T follicular helper cell (primary cell): ENCODE results near the gene MIB1.
"Not testable (repeated sequence)": the region's sequence is repeated elsewhere in the genome, so short reads cannot be mapped to it uniquely, and the experiment has no call there.

Source experiments
- DNase-seq: peaks from one replicate; pipeline ENCODE4 v3.0.0-alpha.2; 2020; ENCODE audit warnings: low read depth

The MIB1 gene

GRCh38 chr18:21743166-21743832 lies 2.7 kb downstream of the MIB1 start:
- no peak for DNase-seq

GRCh38 chr18:21745231-21745630 lies 4.6 kb downstream of the MIB1 start:
- no peak for DNase-seq

- no peak for DNase-seq
Observed at GRCh38 chr18:21747268-21747667, 6.7 kb downstream of the MIB1 start.

GRCh38 chr18:21747764-21748693 lies 7.4 kb downstream of the MIB1 start:
- no peak for DNase-seq

- DNase-seq: no peak
Observed at GRCh38 chr18:21757833-21758232, 17.2 kb downstream of the MIB1 start.

GRCh38 chr18:21759836-21760235 lies 19.2 kb downstream of the MIB1 start:
- no peak for DNase-seq

GRCh38 chr18:21760321-21760720 lies 19.7 kb downstream of the MIB1 start:
- DNase-seq: no peak

- no peak for DNase-seq
Observed at GRCh38 chr18:21761471-21762115, 21.0 kb downstream of the MIB1 start.

GRCh38 chr18:21762181-21762772 lies 21.7 kb downstream of the MIB1 start:
- DNase-seq: no peak

- no peak for DNase-seq
Observed at GRCh38 chr18:21763846-21764646, 23.5 kb downstream of the MIB1 start.

GRCh38 chr18:21769206-21769605 lies 28.6 kb downstream of the MIB1 start:
- no peak for DNase-seq

GRCh38 chr18:21774722-21775121 lies 34.1 kb downstream of the MIB1 start:
- DNase-seq: no peak

- no peak for DNase-seq
Observed at GRCh38 chr18:21777814-21778213, 37.2 kb downstream of the MIB1 start.

GRCh38 chr18:21786526-21786925 lies 45.9 kb downstream of the MIB1 start:
- no peak for DNase-seq

GRCh38 chr18:21796089-21796488 lies 55.5 kb downstream of the MIB1 start:
- DNase-seq: not testable (repeated sequence)

GRCh38 chr18:21798126-21798525 lies 57.5 kb downstream of the MIB1 start:
- no peak for DNase-seq

GRCh38 chr18:21799721-21800120 lies 59.1 kb downstream of the MIB1 start:
- no peak for DNase-seq

- no peak for DNase-seq
Observed at GRCh38 chr18:21803495-21803894, 62.9 kb downstream of the MIB1 start.

GRCh38 chr18:21805771-21806366 lies 65.3 kb downstream of the MIB1 start:
- no peak for DNase-seq

GRCh38 chr18:21808185-21808584 lies 67.6 kb downstream of the MIB1 start:
- DNase-seq: no peak

- DNase-seq: no peak
Observed at GRCh38 chr18:21809725-21810124, 69.1 kb downstream of the MIB1 start.
